ENCODE data around the gene GLTPD2. TPM values are rescaled to one million over a fixed set of nuclear protein-coding genes. Genes with fewer than 3 reads are reported as not detected.
A peak's percentile ranks its signal among the peaks of the same experiment; 100 is the strongest.
"Not testable (repeated sequence)": the region's sequence is repeated elsewhere in the genome, so short reads cannot be mapped to it uniquely, and the experiment has no call there.

GLTPD2 gene
- total RNA-seq, 1 experiment from 2014 or later = not detected

GRCh38 chr17:4827399-4827798 is 38.6 kb downstream of the GLTPD2 start:
- ChIA-PET CTCF (no interaction called here), POLR2A (no interaction called here)
- Mint-ChIP-seq H3K27me3 (ENCODE audit: insufficient read depth, unreplicated experiment) (no peaks in the 10 kb centered on the region), H3K9me3 (ENCODE audit: unreplicated experiment) (no peaks in the 10 kb centered on the region), H3K36me3 (ENCODE audit: insufficient read depth, unreplicated experiment) (no peaks in the 10 kb centered on the region), H3K4me1 (ENCODE audit: insufficient read depth, unreplicated experiment) (no peaks in the 10 kb centered on the region), H3K27ac (ENCODE audit: low read depth, unreplicated experiment) (no peak overlapping the region), H3K4me3 (ENCODE audit: unreplicated experiment) (no peak overlapping the region)
- no peak for TF ChIP-seq CTCF (IDR thresholded peaks at IDR 0.05; ENCODE audit: unreplicated experiment)
- BruUV-seq (replicated peaks) = no TSS peak
- intact Hi-C loops (cut with micrococcal nuclease) = no loop called here
- DNase-seq (ENCODE audit: unreplicated experiment) = no peak

GRCh38 chr17:4832829-4833177 is 44.0 kb downstream of the GLTPD2 start:
- Mint-ChIP-seq H3K4me1 (ENCODE audit: insufficient read depth, unreplicated experiment) (peaks cover 28% of the 10 kb centered on the region), H3K4me3 (ENCODE audit: unreplicated experiment) (peak overlapping the region; percentile 94), H3K27ac (ENCODE audit: low read depth, unreplicated experiment) (peak overlapping the region; percentile 90), H3K36me3 (ENCODE audit: insufficient read depth, unreplicated experiment) (peaks cover 16% of the 10 kb centered on the region)
- H3K9me3 Mint-ChIP-seq (ENCODE audit: unreplicated experiment); BruUV-seq (replicated peaks); DNase-seq (ENCODE audit: unreplicated experiment); H3K27me3 Mint-ChIP-seq (ENCODE audit: insufficient read depth, unreplicated experiment); CTCF ChIA-PET: not testable (repeated sequence)
- POLR2A ChIA-PET = interaction anchor here (0.6 to 8.9 kb wide), 15 partner anchors 9 to 88 kb away, joined by 3 to 211 read pairs (median 9); partner anchors contain the start of genes PLD2 and PSMB6
- intact Hi-C loops (cut with micrococcal nuclease) = loop anchor here (1.0 kb wide), 1 partner anchor 43 kb away; no protein-coding TSS in a partner anchor

GRCh38 chr17:4833178-4833940 is 44.6 kb downstream of the GLTPD2 start, which contains the start of gene MINK1:
TSS of gene MINK1 (plus strand) at chr17:4833340. CDS start at chr17:4833584, 244 bp downstream.
- Mint-ChIP-seq H3K9me3 (ENCODE audit: unreplicated experiment) (no peaks in the 10 kb centered on the region), H3K4me3 (ENCODE audit: unreplicated experiment) (peak within 1 kb of the TSS; percentile 94), H3K27me3 (ENCODE audit: insufficient read depth, unreplicated experiment) (no peaks in the 10 kb centered on the region), H3K4me1 (ENCODE audit: insufficient read depth, unreplicated experiment) (peaks cover 32% of the 10 kb centered on the region), H3K27ac (ENCODE audit: low read depth, unreplicated experiment) (peak within 1 kb of the TSS; percentile 90), H3K36me3 (ENCODE audit: insufficient read depth, unreplicated experiment) (peaks cover 16% of the 10 kb centered on the region)
- POLR2A ChIA-PET = interaction anchor here (0.6 to 8.9 kb wide), 26 partner anchors 9 to 130 kb away, joined by 3 to 211 read pairs (median 4); partner anchors contain the start of genes ARRB2, PELP1, PLD2 and PSMB6
- CTCF ChIA-PET = interaction anchor here (1.5 kb wide), 1 partner anchor 11 kb away, joined by 3 read pairs; no protein-coding TSS in a partner anchor
- no peak for TF ChIP-seq CTCF (IDR thresholded peaks at IDR 0.05; ENCODE audit: unreplicated experiment)
- BruUV-seq (replicated peaks) = no TSS peak
- intact Hi-C loops (cut with micrococcal nuclease) = loop anchor here (1.0 kb wide), 1 partner anchor 43 kb away; no protein-coding TSS in a partner anchor
- peak; percentile 92 for DNase-seq (ENCODE audit: unreplicated experiment)

DNA sequence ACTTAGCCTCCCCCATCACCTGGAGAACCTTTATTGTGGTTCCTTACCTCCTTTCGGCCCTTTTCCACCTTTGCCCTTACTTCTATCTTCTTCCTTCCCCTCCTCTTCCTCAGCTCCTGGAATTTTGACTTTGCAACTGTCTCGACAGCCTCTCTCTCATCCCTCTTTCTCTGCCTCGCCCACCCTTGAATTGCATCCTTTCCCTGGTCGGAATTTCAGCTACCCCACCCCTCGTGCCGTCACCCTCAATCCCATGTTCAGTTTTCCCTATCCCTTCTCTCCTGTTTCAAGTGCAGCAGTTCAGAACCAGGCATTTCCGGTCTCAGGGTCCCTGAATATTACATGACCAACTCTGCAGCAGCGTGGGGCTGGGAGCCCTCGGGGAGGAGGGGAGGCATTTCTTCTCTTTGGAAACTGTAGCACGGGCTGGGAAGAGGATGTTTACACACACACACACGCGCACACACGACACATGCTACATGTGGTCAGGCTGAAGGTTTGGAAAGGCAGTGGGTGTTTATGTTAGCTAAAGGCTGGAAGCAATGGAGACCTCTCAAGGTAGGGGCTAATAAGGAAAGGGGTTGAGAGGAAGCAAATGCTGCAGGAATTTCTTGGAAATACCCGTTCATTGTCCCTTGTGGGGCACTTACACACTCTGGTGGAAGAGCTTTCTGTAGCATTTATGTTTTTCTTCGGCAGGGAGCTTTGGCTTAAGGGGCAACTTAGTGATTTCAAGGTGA is 45.3 kb downstream of the GLTPD2 start:
- TF ChIP-seq CTCF (IDR thresholded peaks at IDR 0.05; ENCODE audit: unreplicated experiment) = no peak
- Mint-ChIP-seq H3K9me3 (ENCODE audit: unreplicated experiment) (no peaks in the 10 kb centered on the region), H3K27ac (ENCODE audit: low read depth, unreplicated experiment) (peak overlapping the region; percentile 76), H3K36me3 (ENCODE audit: insufficient read depth, unreplicated experiment) (peaks cover 19% of the 10 kb centered on the region), H3K27me3 (ENCODE audit: insufficient read depth, unreplicated experiment) (no peaks in the 10 kb centered on the region), H3K4me1 (ENCODE audit: insufficient read depth, unreplicated experiment) (peaks cover 33% of the 10 kb centered on the region), H3K4me3 (ENCODE audit: unreplicated experiment) (peak overlapping the region; percentile 94)
- CTCF ChIA-PET = interaction anchor here (0.8 to 1.5 kb wide), 4 partner anchors 10 to 47 kb away, joined by 3 to 5 read pairs (median 3); no protein-coding TSS in a partner anchor
- intact Hi-C loops (cut with micrococcal nuclease) = loop anchor here (1.0 to 2.0 kb wide), 3 partner anchors 15 to 49 kb away; no protein-coding TSS in a partner anchor
- peak; percentile 33 for DNase-seq (ENCODE audit: unreplicated experiment)
- BruUV-seq (replicated peaks) = TSS peak; percentile 35
- POLR2A ChIA-PET = interaction anchor here (0.7 to 8.9 kb wide), 24 partner anchors 11 to 297 kb away, joined by 3 to 211 read pairs (median 4); partner anchors contain the start of genes ARRB2, PELP1, PLD2 and PSMB6

Measured in MCF 10A (cell line).